Hepatocyte (in vitro differentiated cells): ENCODE data around the gene XXYLT1. TPM values are rescaled to one million over a fixed set of nuclear protein-coding genes. Genes with fewer than 3 reads are reported as not detected.

Experiments
- DNase-seq: peaks from one replicate; pipeline ENCODE4 v3.0.0-alpha.2; 2016; ENCODE audit warnings: low spot score
- H2AFZ ChIP-seq: fragments of 200-600 bp; sonication (generic); 2 replicates; pipeline ENCODE4 v1.6.0; 2016; ENCODE audit warnings: antibody characterized with exemption, mild to moderate bottlenecking
- H3K27ac ChIP-seq: fragments of 200-600 bp; sonication (generic); 2 replicates; pipeline ENCODE4 v1.5.1; 2016; ENCODE audit warnings: mild to moderate bottlenecking
- H3K27me3 ChIP-seq: fragments of 200-600 bp; sonication (generic); 2 replicates; pipeline ENCODE4 v1.6.1; 2016
- H3K36me3 ChIP-seq: fragments of 200-600 bp; sonication (generic); replicated peaks from 2 replicates; pipeline ENCODE4 v1.5.1; 2016; ENCODE audit warnings: low read depth; ENCODE audit not compliant: insufficient read depth
- H3K4me1 ChIP-seq: fragments of 200-600 bp; sonication (generic); 2 replicates; pipeline ENCODE4 v1.5.1; 2016; ENCODE audit warnings: mild to moderate bottlenecking, moderate library complexity; ENCODE audit not compliant: insufficient read depth
- H3K4me2 ChIP-seq: fragments of 200-600 bp; sonication (generic); 2 replicates; pipeline ENCODE4 v1.6.0; 2016
- H3K4me3 ChIP-seq: fragments of 200-600 bp; sonication (generic); 2 replicates; pipeline ENCODE4 v1.5.1; 2016; ENCODE audit warnings: mild to moderate bottlenecking
- H3K79me2 ChIP-seq: fragments of 200-600 bp; sonication (generic); 2 replicates; pipeline ENCODE4 v1.6.0; 2017; ENCODE audit warnings: mild to moderate bottlenecking
- H3K9me2 ChIP-seq: fragments of 200-600 bp; sonication (generic); replicated peaks from 2 replicates; pipeline ENCODE4 v1.6.0; 2017; ENCODE audit warnings: mild to moderate bottlenecking; ENCODE audit not compliant: insufficient read depth
- H3K9me3 ChIP-seq: fragments of 200-600 bp; sonication (generic); 2 replicates; pipeline ENCODE4 v1.5.1; 2016; ENCODE audit warnings: low read depth, mild to moderate bottlenecking
- H4K20me1 ChIP-seq: fragments of 200-600 bp; sonication (generic); 2 replicates; pipeline ENCODE4 v1.6.0; 2016; ENCODE audit warnings: mild to moderate bottlenecking; ENCODE audit not compliant: insufficient read depth, poor library complexity, severe bottlenecking
- CTCF ChIP-seq: fragments of 200-600 bp; sonication (generic); IDR thresholded peaks from 2 replicates; pipeline ENCODE4 v1.5.1; 2016; ENCODE audit warnings: antibody characterized with exemption, mild to moderate bottlenecking; ENCODE audit not compliant: poor library complexity
- EZH2 ChIP-seq: fragments of 200-600 bp; sonication (generic); IDR thresholded peaks from 2 replicates; pipeline ENCODE4 v1.6.1; 2016; ENCODE audit warnings: antibody characterized with exemption, mild to moderate bottlenecking, borderline replicate concordance
- EZH2phosphoT487 ChIP-seq: fragments of 200-600 bp; sonication (generic); IDR thresholded peaks from one replicate; pipeline ENCODE4 v1.6.1; 2018; ENCODE audit warnings: antibody characterized with exemption, mild to moderate bottlenecking, low read depth, moderate library complexity; ENCODE audit not compliant: unreplicated experiment, severe bottlenecking
- WGBS: methylation state at CpG from one replicate; pipeline ENCODE4 v1.1.6; 2016; ENCODE audit warnings: low lambda C conversion rate; ENCODE audit errors: missing lambda C conversion rate; 5-methylcytosine and 5-hydroxymethylcytosine counted together
- polyA plus RNA-seq: library from polyadenylated mRNA; unstranded; fragments of >200 nt; fragmentation: Nextera tagmentation; extraction: Ambion mirVana; gene quantifications from 2 replicates; pipeline ENCODE4 v1.2.1, GENCODE V29; 2016
- total RNA-seq: library from RNA; depleted of rRNA; stranded (reverse); fragments of >200 nt; gene quantifications from 2 replicates; pipeline ENCODE4 v1.2.3, GENCODE V29; 2014

XXYLT1 gene
- total and polyA plus RNA-seq, 2 experiments from 2014 or later, result 20.9 to 25.6 TPM

DNA sequence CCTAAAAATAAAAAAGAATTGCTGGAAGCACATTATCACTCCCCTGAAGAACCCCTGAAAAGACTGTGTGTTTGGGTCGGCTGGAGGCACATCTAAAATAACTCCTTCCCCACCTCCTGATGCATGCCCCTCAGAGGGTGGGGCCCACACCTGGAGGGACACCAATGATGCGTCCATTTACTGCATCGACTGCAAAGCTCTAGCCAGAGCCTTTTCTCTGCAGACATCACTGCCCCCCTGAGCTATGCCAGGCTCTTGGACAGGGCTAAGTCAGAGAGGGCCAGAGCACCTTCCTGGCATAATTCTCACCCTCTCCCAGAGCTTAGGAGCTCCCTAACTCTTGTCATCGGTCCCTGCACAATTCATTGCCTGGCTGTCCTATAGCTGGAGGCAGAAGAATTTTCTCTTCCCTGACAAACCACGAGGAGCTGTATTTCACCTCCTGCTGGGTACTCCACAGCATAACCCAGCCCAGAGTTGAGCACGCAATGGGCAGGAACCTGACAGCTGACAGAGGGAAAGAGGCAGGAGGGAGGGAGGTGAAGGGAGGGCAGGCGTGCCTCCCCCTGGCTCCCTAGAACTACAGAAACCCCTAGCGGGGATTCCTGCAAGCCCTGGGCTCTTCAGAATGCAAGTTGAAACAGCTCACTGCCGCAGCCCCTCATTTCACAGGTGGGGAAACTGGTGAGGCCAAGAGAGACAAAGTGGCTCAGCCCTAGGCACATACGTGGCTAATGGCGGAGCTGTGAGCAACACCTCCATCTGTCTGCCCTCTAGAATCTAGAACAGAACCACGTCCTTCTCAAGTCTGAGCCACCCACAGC lies 46.6 kb downstream of the XXYLT1 start:
- TF ChIP-seq EZH2, result no peak
- TF ChIP-seq EZH2phosphoT487, result no peak
- no peak for TF ChIP-seq CTCF
- H3K27ac ChIP-seq, result no peak overlapping the region

DNA sequence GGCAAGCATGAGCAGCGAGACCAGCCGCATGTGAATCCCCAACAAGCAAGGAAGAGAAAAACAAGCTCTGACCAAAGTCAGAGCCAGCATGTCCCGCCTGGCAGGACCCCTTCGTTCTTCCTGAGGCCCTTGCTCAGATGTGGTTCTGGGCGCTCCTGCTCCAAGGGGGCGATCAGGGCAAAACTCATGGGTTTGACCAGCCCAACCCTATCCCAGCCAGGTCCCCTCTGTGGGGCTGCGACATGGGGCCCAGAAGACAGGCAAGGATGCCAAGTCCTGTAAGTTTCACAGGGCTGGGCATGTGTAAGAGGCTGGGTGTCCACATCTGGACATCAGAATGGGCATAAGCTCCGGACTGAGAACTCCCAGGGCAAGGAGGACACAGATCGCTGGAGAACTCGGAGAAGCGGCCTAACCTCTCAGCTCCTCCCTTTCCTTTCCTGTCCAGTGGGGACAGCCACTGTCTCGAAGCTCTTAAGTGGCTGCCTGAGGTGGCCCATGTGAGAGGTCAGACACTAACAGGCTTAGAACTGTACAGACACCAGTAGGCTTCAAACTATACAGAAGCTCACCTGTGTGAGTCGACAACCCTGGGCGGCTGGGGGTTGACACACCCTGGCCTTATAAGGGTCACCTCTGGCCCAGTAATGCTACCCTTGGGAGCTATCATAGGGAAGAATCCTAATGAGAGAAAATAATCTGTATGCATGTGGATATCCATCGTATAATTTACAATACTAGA lies 48.9 kb downstream of the XXYLT1 start:
- Histone ChIP-seq H3K4me3 (no peak overlapping the region), H3K36me3 (no peaks in the 10 kb centered on the region), H3K4me2 (no peak overlapping the region), H3K79me2 (no peaks in the 10 kb centered on the region), H3K4me1 (no peaks in the 10 kb centered on the region), H3K27me3 (no peaks in the 10 kb centered on the region), H3K9me3 (no peaks in the 10 kb centered on the region), H3K9me2 (no peaks in the 10 kb centered on the region), H3K27ac (no peak overlapping the region), H2AFZ (no peak overlapping the region), H4K20me1 (no peaks in the 10 kb centered on the region)
- TF ChIP-seq EZH2phosphoT487 (no peak), EZH2 (no peak), CTCF (no peak)
- DNase-seq, result no peak
- 94% methylated on average over 15 of the region's 15 CpGs for WGBS

More for the DNA sequence above, 46.6 kb downstream of the XXYLT1 start:
- Histone ChIP-seq H3K27me3 (no peaks in the 10 kb centered on the region), H3K9me2 (no peaks in the 10 kb centered on the region), H3K36me3 (no peaks in the 10 kb centered on the region), H3K4me1 (no peaks in the 10 kb centered on the region), H2AFZ (no peak overlapping the region), H3K9me3 (no peaks in the 10 kb centered on the region), H4K20me1 (no peaks in the 10 kb centered on the region), H3K4me2 (no peak overlapping the region), H3K4me3 (no peak overlapping the region), H3K79me2 (no peaks in the 10 kb centered on the region)
- 89% methylated on average over 12 of the region's 12 CpGs for WGBS
- DNase-seq, result no peak

DNA sequence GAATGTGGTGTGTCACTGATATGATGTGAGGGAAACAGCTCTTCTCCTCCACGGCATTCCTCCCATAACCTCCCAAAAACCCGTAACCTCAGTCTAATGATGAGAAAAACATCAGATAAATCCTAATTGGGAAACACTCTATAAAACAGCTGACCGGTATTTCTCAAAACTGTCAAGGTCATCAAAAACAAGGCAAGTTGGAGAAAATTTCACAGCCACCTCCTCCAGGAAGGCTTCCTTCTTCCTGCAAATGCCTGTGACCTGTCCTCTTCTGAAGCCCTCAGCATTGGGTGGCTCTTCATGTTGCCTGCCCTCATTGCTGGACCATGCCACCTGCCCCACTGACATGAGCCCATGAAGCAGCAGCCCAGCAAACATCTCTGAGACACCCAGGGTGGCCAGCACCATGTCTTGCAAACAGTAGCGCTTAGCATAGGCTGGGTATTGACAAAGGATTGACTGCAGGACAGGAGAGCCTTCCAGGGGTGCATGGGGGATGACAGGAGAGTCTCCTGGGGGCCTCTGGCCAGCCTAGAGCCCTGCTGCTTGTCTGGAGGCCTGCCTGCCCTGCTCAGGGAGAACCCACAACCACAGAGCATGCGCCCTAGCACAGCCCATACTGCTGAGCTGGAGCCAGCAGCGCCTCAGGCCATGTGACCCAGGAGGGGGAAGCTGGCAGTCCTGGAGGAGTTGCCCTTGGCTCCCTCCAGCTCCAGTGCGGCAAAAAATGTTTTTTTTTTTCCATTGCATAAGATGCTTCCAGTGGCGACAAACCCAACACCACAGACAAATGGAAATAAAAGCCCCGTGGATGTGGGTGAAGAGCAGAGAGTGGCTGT lies 49.7 kb downstream of the XXYLT1 start:
- H3K4me2 ChIP-seq, result no peak overlapping the region
- H3K27me3 ChIP-seq, result no peaks in the 10 kb centered on the region
- no peak for TF ChIP-seq EZH2
- TF ChIP-seq CTCF, result no peak
- no peak for TF ChIP-seq EZH2phosphoT487
- H3K36me3 ChIP-seq, result no peaks in the 10 kb centered on the region
- no peak overlapping the region for H3K27ac ChIP-seq
- H3K79me2 ChIP-seq, result no peaks in the 10 kb centered on the region
- no peak for DNase-seq
- no peaks in the 10 kb centered on the region for H3K4me1 ChIP-seq
- WGBS, result 87% methylated on average over 9 of the region's 9 CpGs
- no peak overlapping the region for H3K4me3 ChIP-seq
- H3K9me2 ChIP-seq, result no peaks in the 10 kb centered on the region
- H3K9me3 ChIP-seq, result no peaks in the 10 kb centered on the region
- no peak overlapping the region for H2AFZ ChIP-seq
- H4K20me1 ChIP-seq, result no peaks in the 10 kb centered on the region
